Osteoblast (primary cell): ENCODE measurements around the gene TMEM63B. TPM values are rescaled to one million over a fixed set of nuclear protein-coding genes. Genes with fewer than 3 reads are reported as not detected.
A peak's percentile ranks its signal among the peaks of the same experiment; 100 is the strongest.

ENCODE experiments used
- DNase-seq: peaks from one replicate; pipeline ENCODE4 v3.0.0; 2011; ENCODE audit warnings: low spot score, mixed read lengths; ENCODE audit not compliant: insufficient read length; ENCODE audit errors: missing footprints
- H2AFZ ChIP-seq: 2 replicates; pipeline ENCODE4 v1.6.0; 2011; ENCODE audit warnings: mild to moderate bottlenecking, low read length
- H3K27ac ChIP-seq: 2 replicates; pipeline ENCODE4 v1.5.1; 2011; ENCODE audit warnings: mild to moderate bottlenecking, low read depth, low read length, moderate library complexity
- H3K27me3 ChIP-seq: 2 replicates; pipeline ENCODE4 v1.6.0; 2012; ENCODE audit warnings: mild to moderate bottlenecking, control low read depth, inconsistent platforms, low read length, moderate library complexity; ENCODE audit not compliant: insufficient read depth
- H3K36me3 ChIP-seq: 2 replicates; pipeline ENCODE4 v1.5.1; 2011; ENCODE audit warnings: mild to moderate bottlenecking, low read length, control low read depth, moderate library complexity; ENCODE audit not compliant: insufficient read depth
- H3K4me1 ChIP-seq: 2 replicates; pipeline ENCODE4 v1.5.1; 2011; ENCODE audit warnings: mild to moderate bottlenecking, low read length, control low read depth, moderate library complexity; ENCODE audit not compliant: insufficient read depth
- H3K4me2 ChIP-seq: 2 replicates; pipeline ENCODE4 v1.6.0; 2011; ENCODE audit warnings: mild to moderate bottlenecking, low read length; ENCODE audit not compliant: insufficient read depth
- H3K4me3 ChIP-seq: fragments of 200-600 bp; sonication (generic); 3 replicates; pipeline ENCODE4 v1.5.1; 2012; ENCODE audit warnings: mild to moderate bottlenecking, low read length, inconsistent platforms; ENCODE audit not compliant: insufficient read depth
- H3K79me2 ChIP-seq: 2 replicates; pipeline ENCODE4 v1.6.0; 2012; ENCODE audit warnings: mild to moderate bottlenecking, low read length, control low read depth, inconsistent platforms; ENCODE audit not compliant: insufficient read depth
- H3K9me3 ChIP-seq: 2 replicates; pipeline ENCODE4 v1.5.1; 2011; ENCODE audit warnings: low read depth, low read length, control low read depth
- H4K20me1 ChIP-seq: 2 replicates; pipeline ENCODE4 v1.6.0; 2012; ENCODE audit warnings: mild to moderate bottlenecking, low read length, control low read depth; ENCODE audit not compliant: insufficient read depth
- CTCF ChIP-seq: IDR thresholded peaks from 2 replicates; pipeline ENCODE4 v1.5.1; 2011; ENCODE audit warnings: mild to moderate bottlenecking, low read depth, low read length, moderate library complexity; ENCODE audit errors: extremely low read depth
- total RNA-seq: library from RNA; depleted of rRNA; stranded (reverse); fragments of >200 nt; gene quantifications from 2 replicates; pipeline ENCODE4 v1.2.3, GENCODE V29; 2012

Gene TMEM63B
- total RNA-seq, 1 donor = 36.6 TPM

DNA sequence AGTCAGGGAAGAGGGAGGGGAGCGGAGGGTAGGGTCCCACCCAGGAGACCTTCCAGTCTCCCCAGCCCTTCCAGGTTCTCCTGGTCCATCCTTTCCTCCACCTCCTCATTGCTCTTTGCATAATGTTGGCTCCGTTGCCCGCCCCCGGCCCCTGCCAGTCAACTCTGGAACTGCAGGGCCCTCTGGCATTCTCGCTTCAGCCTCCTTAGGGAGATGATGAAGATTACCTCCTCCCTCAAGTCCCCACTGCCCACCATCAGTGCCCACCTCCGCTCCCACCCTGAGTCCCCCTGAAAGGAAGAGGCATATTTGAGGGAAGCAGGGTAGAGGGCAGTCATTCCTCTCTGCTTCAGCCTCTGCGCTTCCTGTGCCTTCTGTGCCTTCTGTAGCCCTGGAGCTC lies 8.5 kb downstream of the TMEM63B start:
- no peak overlapping the region for H2AFZ ChIP-seq
- H3K79me2 ChIP-seq = peaks cover 31% of the 10 kb centered on the region
- no peak overlapping the region for H3K4me2 ChIP-seq
- no peak overlapping the region for H3K27ac ChIP-seq
- H3K4me3 ChIP-seq = no peak overlapping the region
- no peaks in the 10 kb centered on the region for H3K9me3 ChIP-seq
- TF ChIP-seq CTCF = peak; percentile 9
- no peak for DNase-seq
- H3K4me1 ChIP-seq = peaks cover 8% of the 10 kb centered on the region
- H3K27me3 ChIP-seq = no peaks in the 10 kb centered on the region
- H3K36me3 ChIP-seq = peaks cover 39% of the 10 kb centered on the region
- peaks cover 20% of the 10 kb centered on the region for H4K20me1 ChIP-seq

DNA sequence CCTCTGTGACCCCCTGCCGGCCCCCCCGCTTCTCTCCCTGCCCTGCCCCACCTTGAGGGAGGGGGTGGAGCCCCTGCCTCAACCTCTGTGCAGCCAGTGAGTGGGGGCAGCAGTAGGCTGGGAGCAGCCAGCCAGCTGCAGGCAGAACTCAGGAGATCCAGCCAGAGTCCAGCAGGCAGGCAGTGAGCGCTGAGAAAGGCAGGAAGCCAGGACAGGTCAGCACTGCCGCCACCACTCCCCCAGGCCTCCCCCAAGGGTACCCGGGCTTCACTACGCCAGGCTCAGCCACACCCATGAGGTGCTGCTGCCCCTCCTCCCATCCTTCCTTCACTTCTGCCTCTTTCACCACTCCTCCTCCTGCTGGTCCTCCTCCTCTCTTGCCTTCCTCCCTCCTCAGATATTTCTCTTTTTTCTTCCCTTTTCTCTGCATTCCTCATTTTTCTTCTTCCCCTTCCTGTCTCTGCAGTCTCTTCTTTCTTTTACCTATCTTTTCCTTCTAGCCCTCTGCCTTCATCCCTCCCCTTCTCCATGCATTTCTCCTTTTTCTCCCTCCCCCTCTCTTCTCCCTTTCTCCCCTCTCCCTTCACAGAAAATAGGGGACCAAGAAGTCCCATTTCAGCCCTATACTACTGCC lies 11.5 kb downstream of the TMEM63B start:
- no peaks in the 10 kb centered on the region for H3K4me1 ChIP-seq
- H3K4me2 ChIP-seq = no peak overlapping the region
- H3K4me3 ChIP-seq = no peak overlapping the region
- no peak for DNase-seq
- H3K36me3 ChIP-seq = peaks cover 46% of the 10 kb centered on the region
- no peak overlapping the region for H3K27ac ChIP-seq
- no peaks in the 10 kb centered on the region for H3K27me3 ChIP-seq
- no peak for TF ChIP-seq CTCF
- peaks cover 17% of the 10 kb centered on the region for H4K20me1 ChIP-seq
- H3K9me3 ChIP-seq = no peaks in the 10 kb centered on the region
- H3K79me2 ChIP-seq = peaks cover 13% of the 10 kb centered on the region
- H2AFZ ChIP-seq = no peak overlapping the region

- peaks cover 50% of the 10 kb centered on the region for H3K36me3 ChIP-seq
- no peaks in the 10 kb centered on the region for H3K9me3 ChIP-seq
- no peaks in the 10 kb centered on the region for H3K4me1 ChIP-seq
- no peaks in the 10 kb centered on the region for H3K27me3 ChIP-seq
- peaks cover 8% of the 10 kb centered on the region for H3K79me2 ChIP-seq
- H2AFZ ChIP-seq = no peak overlapping the region
- no peak overlapping the region for H3K4me3 ChIP-seq
- no peak for DNase-seq
- TF ChIP-seq CTCF = no peak
- H3K27ac ChIP-seq = no peak overlapping the region
- H3K4me2 ChIP-seq = no peak overlapping the region
- H4K20me1 ChIP-seq = peaks cover 12% of the 10 kb centered on the region
Measured at GRCh38 chr6:44139351-44139743, 12.0 kb downstream of the TMEM63B start.

DNA sequence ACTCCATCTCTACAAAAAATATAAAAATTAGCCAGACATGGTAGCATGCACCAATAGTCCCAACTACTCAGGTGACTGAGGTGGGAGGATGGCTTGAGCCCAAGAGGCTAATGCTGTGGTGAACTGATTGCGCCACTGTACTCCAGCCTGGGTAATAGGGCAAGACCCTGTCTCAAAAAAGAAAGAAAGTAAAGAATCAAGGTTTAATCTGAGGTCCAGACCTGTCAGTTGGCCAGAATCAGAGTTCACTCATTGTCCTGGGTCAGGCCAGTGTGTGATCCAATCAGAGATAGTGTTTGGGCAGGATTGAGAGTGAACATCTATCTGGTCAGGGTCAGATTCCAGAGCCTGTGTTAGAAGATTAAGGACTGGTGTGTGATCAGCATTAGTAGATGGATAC lies 15.5 kb downstream of the TMEM63B start:
- H3K4me2 ChIP-seq = no peak overlapping the region
- no peak overlapping the region for H3K27ac ChIP-seq
- peaks cover 49% of the 10 kb centered on the region for H3K36me3 ChIP-seq
- H3K9me3 ChIP-seq = no peaks in the 10 kb centered on the region
- H2AFZ ChIP-seq = no peak overlapping the region
- no peaks in the 10 kb centered on the region for H4K20me1 ChIP-seq
- no peaks in the 10 kb centered on the region for H3K79me2 ChIP-seq
- H3K4me1 ChIP-seq = no peaks in the 10 kb centered on the region
- H3K27me3 ChIP-seq = no peaks in the 10 kb centered on the region
- no peak overlapping the region for H3K4me3 ChIP-seq
- no peak for TF ChIP-seq CTCF
- no peak for DNase-seq
